H1 (cell line): ENCODE data around the gene TTC36.

Experiments
- ASH2L ChIP-seq: fragments of 200-600, 300-600 bp; sonication (generic); IDR thresholded peaks from one replicate; pipeline ENCODE4 v1.7.1; 2017; ENCODE audit warnings: low read length
- BRCA1 ChIP-seq: IDR thresholded peaks from 2 replicates; pipeline ENCODE4 v1.6.1; 2012; ENCODE audit warnings: low read depth, low read length, improper control_type of control experiment
- CBX8 ChIP-seq: fragments of 300-800, 300-1000 bp; sonication (generic); IDR thresholded peaks from 2 replicates; pipeline ENCODE4 v1.7.1; 2016; ENCODE audit warnings: low read depth, low read length, borderline replicate concordance
- CEBPB ChIP-seq: IDR thresholded peaks from 2 replicates; pipeline ENCODE4 v1.6.1; 2012; ENCODE audit warnings: low read depth, low read length
- CTCF ChIP-seq, 3 experiments: IDR thresholded peaks; 1 replicate in 2 of 3; 2 replicates in 1 of 3; pipeline versions ENCODE4 v1.5.1 to v1.6.1; 2011; ENCODE audit warnings: low read length in 3 of 3, mild to moderate bottlenecking in 3 of 3, inconsistent platforms in 2 of 3, low read depth in 1 of 3, moderate library complexity in 1 of 3; ENCODE audit not compliant: insufficient read depth in 1 of 3; ENCODE audit errors: control extremely low read depth in 1 of 3
- EZH2 ChIP-seq: fragments of 200-600 bp; sonication (generic); IDR thresholded peaks from 2 replicates; pipeline ENCODE4 v1.7.1; 2012; ENCODE audit warnings: low read depth, mild to moderate bottlenecking, moderate library complexity, low read length, inconsistent platforms; ENCODE audit not compliant: severe bottlenecking
- FOSL1 ChIP-seq: IDR thresholded peaks from 2 replicates; pipeline ENCODE4 v1.6.1; 2011; ENCODE audit warnings: mild to moderate bottlenecking, low read depth, low read length, moderate library complexity; ENCODE audit not compliant: insufficient read depth
- MAFK ChIP-seq: IDR thresholded peaks from 2 replicates; pipeline ENCODE4 v1.6.1; 2012; ENCODE audit warnings: low read depth, mild to moderate bottlenecking, improper control_type of control experiment, low read length
- NRF1 ChIP-seq: IDR thresholded peaks from 2 replicates; pipeline ENCODE4 v1.6.1; 2011; ENCODE audit warnings: mild to moderate bottlenecking, low read depth, low read length, improper control_type of control experiment
- POLR2AphosphoS5 ChIP-seq: IDR thresholded peaks from 2 replicates; pipeline ENCODE4 v1.6.1; 2011; ENCODE audit warnings: low read depth, low read length
- SP1 ChIP-seq: IDR thresholded peaks from 2 replicates; pipeline ENCODE4 v1.6.1; 2011; ENCODE audit warnings: low read depth, low read length
- ZNF274 ChIP-seq: IDR thresholded peaks from 2 replicates; pipeline ENCODE4 v1.7.0; 2012; ENCODE audit warnings: low read length, borderline replicate concordance; ENCODE audit errors: extremely low read depth

GRCh38 chr11:118530683-118531596 lies 3.7 kb downstream of the TTC36 start, which contains the start of gene TMEM25:
- no peak for TF ChIP-seq MAFK
- no peak for TF ChIP-seq ZNF274
- no peak for TF ChIP-seq CBX8
- no peak for TF ChIP-seq EZH2
- no peak for TF ChIP-seq CTCF (IDR thresholded peaks at IDR 0.05; ENCODE audit: control extremely low read depth in 1 of 3, insufficient read depth in 1 of 3, low read depth in 1 of 3, low read length in 3 of 3)
- no peak for TF ChIP-seq CEBPB
- TF ChIP-seq POLR2AphosphoS5, result no peak
- peak; percentile 96 for TF ChIP-seq ASH2L
- TF ChIP-seq BRCA1, result no peak
- 0 out of 2 replicates have a peak, but pooled peaks have one; percentile 25 for TF ChIP-seq SP1
- TF ChIP-seq FOSL1, result no peak
- no peak for TF ChIP-seq NRF1
